ENCODE measurements around the gene SMIM41.

DNA sequence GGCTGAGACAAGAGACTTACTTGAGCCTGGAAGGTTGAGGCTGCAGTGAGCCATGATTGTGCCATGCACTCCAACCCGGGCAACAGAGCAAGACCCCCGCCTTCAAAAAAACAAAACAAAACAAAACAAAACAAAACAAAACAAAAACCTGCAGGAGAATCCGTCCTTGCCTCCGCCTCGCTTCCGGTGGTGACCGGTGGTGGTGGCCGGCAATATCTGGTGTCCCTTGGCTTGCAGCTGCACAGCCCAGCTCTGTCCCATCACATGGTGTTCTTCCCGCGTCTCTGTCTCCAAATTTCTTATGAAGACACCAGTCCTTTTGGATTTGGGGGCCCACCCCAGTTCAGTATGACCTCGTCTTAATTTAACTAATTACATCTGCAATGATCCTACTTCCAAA, 10.0 kb downstream of the SMIM41 start:
- TF ChIP-seq, protein P1, sequence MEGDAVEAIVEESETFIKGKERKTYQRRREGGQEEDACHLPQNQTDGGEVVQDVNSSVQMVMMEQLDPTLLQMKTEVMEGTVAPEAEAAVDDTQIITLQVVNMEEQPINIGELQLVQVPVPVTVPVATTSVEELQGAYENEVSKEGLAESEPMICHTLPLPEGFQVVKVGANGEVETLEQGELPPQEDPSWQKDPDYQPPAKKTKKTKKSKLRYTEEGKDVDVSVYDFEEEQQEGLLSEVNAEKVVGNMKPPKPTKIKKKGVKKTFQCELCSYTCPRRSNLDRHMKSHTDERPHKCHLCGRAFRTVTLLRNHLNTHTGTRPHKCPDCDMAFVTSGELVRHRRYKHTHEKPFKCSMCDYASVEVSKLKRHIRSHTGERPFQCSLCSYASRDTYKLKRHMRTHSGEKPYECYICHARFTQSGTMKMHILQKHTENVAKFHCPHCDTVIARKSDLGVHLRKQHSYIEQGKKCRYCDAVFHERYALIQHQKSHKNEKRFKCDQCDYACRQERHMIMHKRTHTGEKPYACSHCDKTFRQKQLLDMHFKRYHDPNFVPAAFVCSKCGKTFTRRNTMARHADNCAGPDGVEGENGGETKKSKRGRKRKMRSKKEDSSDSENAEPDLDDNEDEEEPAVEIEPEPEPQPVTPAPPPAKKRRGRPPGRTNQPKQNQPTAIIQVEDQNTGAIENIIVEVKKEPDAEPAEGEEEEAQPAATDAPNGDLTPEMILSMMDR (IDR thresholded peaks at IDR 0.05; ENCODE audit: low read depth, low read length, missing input control): no peak
- TF ChIP-seq TAF1 (conservative IDR thresholded peaks at IDR 0.05): no peak
- TF ChIP-seq RXRA (IDR thresholded peaks at IDR 0.05): no peak
- TF ChIP-seq EGR1 (IDR thresholded peaks at IDR 0.05; ENCODE audit: low read depth in 2 of 2): no peak
- TF ChIP-seq, protein P2, sequence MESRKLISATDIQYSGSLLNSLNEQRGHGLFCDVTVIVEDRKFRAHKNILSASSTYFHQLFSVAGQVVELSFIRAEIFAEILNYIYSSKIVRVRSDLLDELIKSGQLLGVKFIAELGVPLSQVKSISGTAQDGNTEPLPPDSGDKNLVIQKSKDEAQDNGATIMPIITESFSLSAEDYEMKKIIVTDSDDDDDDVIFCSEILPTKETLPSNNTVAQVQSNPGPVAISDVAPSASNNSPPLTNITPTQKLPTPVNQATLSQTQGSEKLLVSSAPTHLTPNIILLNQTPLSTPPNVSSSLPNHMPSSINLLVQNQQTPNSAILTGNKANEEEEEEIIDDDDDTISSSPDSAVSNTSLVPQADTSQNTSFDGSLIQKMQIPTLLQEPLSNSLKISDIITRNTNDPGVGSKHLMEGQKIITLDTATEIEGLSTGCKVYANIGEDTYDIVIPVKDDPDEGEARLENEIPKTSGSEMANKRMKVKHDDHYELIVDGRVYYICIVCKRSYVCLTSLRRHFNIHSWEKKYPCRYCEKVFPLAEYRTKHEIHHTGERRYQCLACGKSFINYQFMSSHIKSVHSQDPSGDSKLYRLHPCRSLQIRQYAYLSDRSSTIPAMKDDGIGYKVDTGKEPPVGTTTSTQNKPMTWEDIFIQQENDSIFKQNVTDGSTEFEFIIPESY (IDR thresholded peaks at IDR 0.05): no peak
- TF ChIP-seq JUND (IDR thresholded peaks at IDR 0.05): no peak
- TF ChIP-seq, protein P3, sequence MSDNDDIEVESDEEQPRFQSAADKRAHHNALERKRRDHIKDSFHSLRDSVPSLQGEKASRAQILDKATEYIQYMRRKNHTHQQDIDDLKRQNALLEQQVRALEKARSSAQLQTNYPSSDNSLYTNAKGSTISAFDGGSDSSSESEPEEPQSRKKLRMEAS (IDR thresholded peaks at IDR 0.05): no peak
- TF ChIP-seq YY1 (IDR thresholded peaks at IDR 0.05): no peak
